HepG2 (cell line): ENCODE results near the gene PITPNM2. TPM values are rescaled to one million over a fixed set of nuclear protein-coding genes. Genes with fewer than 3 reads are reported as not detected.

ENCODE experiments used
- ATAC-seq: fragments of 200-7000 bp; cut with Tn5 transposase; 3 replicates; pipeline ENCODE4 v1.9.1; 2020; ENCODE audit warnings: mild to moderate bottlenecking, moderate library complexity
- BruUV-seq: library from RNA; stranded (reverse); fragments of 400-500 nt; replicated peaks from 2 replicates; lab custom pipeline; 2021; lab: Mats Ljungman, UMichigan
- CTCF ChIA-PET: fragments of 300-600 bp; formaldehyde crosslinking; extraction: SDS; loops from one replicate; lab custom pipeline; 2021; ENCODE audit warnings: low total read pairs, inconsistent platforms, low intra/inter-chr PET ratio; lab: Yijun Ruan, JAX
- POLR2A ChIA-PET: fragments of 350-600 bp; sonication (Branson Sonifier 250); formaldehyde crosslinking; loops from one replicate; lab custom pipeline; 2020; ENCODE audit warnings: antibody characterized with exemption, inconsistent platforms; lab: Yijun Ruan, JAX
- DNase-seq: peaks from one replicate; pipeline ENCODE4 v3.0.0-alpha.2; 2015; ENCODE audit warnings: low spot score
- FAIRE-seq: peaks from 3 replicates; lab custom pipeline; 2011; peaks lifted over from hg19 to GRCh38; lab: Jason Lieb, UNC
- H2AFZ ChIP-seq: one replicate; pipeline ENCODE4 v1.6.1; 2011; ENCODE audit warnings: low read length, inconsistent platforms
- H3K27ac ChIP-seq: fragments of 300-600 bp; 3 replicates; pipeline ENCODE4 v1.8.0; 2011; ENCODE audit warnings: mixed run types, mild to moderate bottlenecking, mixed read lengths, low read length, inconsistent platforms; ENCODE audit not compliant: insufficient read depth; ENCODE audit errors: extremely low read length
- H3K27me3 ChIP-seq, 2 experiments: fragments of 200-600 bp in 1 of 2; 2 replicates in 1 of 2; 3 replicates in 1 of 2; pipeline versions ENCODE4 v1.6.0 to v1.8.0; 2011; ENCODE audit warnings: low read length in 2 of 2, mild to moderate bottlenecking in 2 of 2, moderate library complexity in 2 of 2, inconsistent platforms in 1 of 2; ENCODE audit not compliant: insufficient read depth in 2 of 2, control insufficient read depth in 1 of 2
- H3K36me3 ChIP-seq, 2 experiments: fragments of 200-600 bp in 1 of 2; replicated peaks in 1 of 2; 2 replicates in 1 of 2; 3 replicates in 1 of 2; pipeline versions ENCODE4 v1.5.1 to v1.8.0; 2011; ENCODE audit warnings: low read length in 2 of 2, inconsistent platforms in 1 of 2; ENCODE audit not compliant: insufficient read depth in 2 of 2, control insufficient read depth in 1 of 2
- H3K4me1 ChIP-seq: 2 replicates; pipeline ENCODE4 v1.5.1; 2012; ENCODE audit warnings: low read length, inconsistent platforms; ENCODE audit not compliant: insufficient read depth
- H3K4me2 ChIP-seq: 2 replicates; pipeline ENCODE4 v1.6.0; 2011; ENCODE audit warnings: low read depth, low read length, inconsistent platforms
- H3K4me3 ChIP-seq, 3 experiments: fragments of 200-600 bp in 1 of 3; sonication (generic), shearing (Covaris generic) in 1 of 3; replicated peaks in 1 of 3; 2 replicates each; pipeline ENCODE4 v1.5.1; 2011 to 2016; ENCODE audit warnings: low read length in 3 of 3, inconsistent platforms in 2 of 3, low read depth in 2 of 3, mild to moderate bottlenecking in 2 of 3, control low read depth in 1 of 3, mixed read lengths in 1 of 3; ENCODE audit not compliant: insufficient read depth in 1 of 3
- H3K79me2 ChIP-seq: one replicate; pipeline ENCODE4 v1.6.1; 2011; ENCODE audit warnings: low read length, inconsistent platforms; ENCODE audit not compliant: insufficient read depth
- H3K9ac ChIP-seq: 2 replicates; pipeline ENCODE4 v1.6.0; 2011; ENCODE audit warnings: mild to moderate bottlenecking, low read depth, low read length, inconsistent platforms; ENCODE audit not compliant: insufficient read depth
- H3K9me3 ChIP-seq: 2 replicates; pipeline ENCODE4 v1.5.1; 2012; ENCODE audit warnings: mild to moderate bottlenecking, low read length
- H4K20me1 ChIP-seq: 2 replicates; pipeline ENCODE4 v1.6.0; 2011; ENCODE audit warnings: inconsistent platforms, mild to moderate bottlenecking, low read length, moderate library complexity; ENCODE audit not compliant: insufficient read depth
- ZNF777 ChIP-seq: sonication (generic); formaldehyde crosslinking; IDR thresholded peaks from 2 replicates; pipeline ENCODE4 v1.4.0; 2020; ENCODE audit warnings: missing genetic modification reagents
- WGBS: methylation state at CpG from one replicate; pipeline ENCODE4 v1.1.6; 2017; ENCODE audit warnings: low lambda C conversion rate; 5-methylcytosine and 5-hydroxymethylcytosine counted together
- in situ Hi-C: cut with HindIII; loops from 2 replicates; pipeline ENCODE4 v1.10.0; 2017; ENCODE audit warnings: low pct_unique_long_range_greater_than_20kb; ENCODE audit not compliant: extremely low pct_ligation_motif_present
- intact Hi-C: fragments of 100-400 bp; cut with micrococcal nuclease; formaldehyde crosslinking; loops from one replicate; pipeline ENCODE4 v1.10.0; 2022; ENCODE audit not compliant: unreplicated experiment
- polyA plus RNA-seq, 8 experiments: library from polyadenylated mRNA; depleted of rRNA in 3 of 8; stranded (reverse) in 7 of 8; unstranded in 1 of 8; fragments of >200 nt; fragmentation: Illumina TruSeq in 4 of 8; extraction: Trizol in 4 of 8; gene quantifications; 2 replicates each; pipeline versions ENCODE4 v1.2.1 to v1.2.3, GENCODE V29; 2011 to 2016; ENCODE audit warnings: low read depth in 4 of 8, missing spikeins in 1 of 8, mixed read lengths in 1 of 8; ENCODE audit not compliant: insufficient read depth in 1 of 8
- total RNA-seq, 5 experiments: library from RNA; depleted of rRNA; stranded (reverse); fragments of >200 nt; fragmentation: Illumina TruSeq; extraction: Trizol; gene quantifications; 2 replicates each; pipeline ENCODE4 v1.2.3, GENCODE V29; 2016; ENCODE audit warnings: low read depth in 1 of 5

Gene PITPNM2
- total and polyA plus RNA-seq, 2 of the 13 experiments (the other 11 are each of a cell fraction or from before 2014, with no cell fraction given) = 4.2 to 5.3 TPM

- POLR2A ChIA-PET = no interaction called here
- BruUV-seq = no TSS peak
- ATAC-seq (no peak), DNase-seq (no peak), FAIRE-seq (no peak)
- intact Hi-C loops (no loop called here), in situ Hi-C loops (no loop called here)
- H3K36me3 ChIP-seq = peaks cover 1 to 6% of the 10 kb centered on the region in 2 experiments; a peak in 3 of 5 replicates
- H3K79me2 ChIP-seq = no peaks in the 10 kb centered on the region
- no peak overlapping the region for H3K4me2 ChIP-seq
- no peak overlapping the region for H3K4me3 ChIP-seq
- CTCF ChIA-PET = no interaction called here
- no peak overlapping the region for H3K9ac ChIP-seq
- H3K9me3 ChIP-seq = no peaks in the 10 kb centered on the region
- no peaks in the 10 kb centered on the region for H3K27me3 ChIP-seq
- H2AFZ ChIP-seq = no peak overlapping the region
- TF ChIP-seq ZNF777 (CRISPR knock-in tag) = no peak
- peaks cover 50% of the 10 kb centered on the region for H3K4me1 ChIP-seq
- H4K20me1 ChIP-seq = no peaks in the 10 kb centered on the region
- 98% methylated on average over 5 of the region's 5 CpGs for WGBS
- H3K27ac ChIP-seq = no peak overlapping the region
Observed at GRCh38 chr12:123101526-123101925, 49.4 kb downstream of the PITPNM2 start.

Other genes with a start within 250 kb of the PITPNM2 start
- 3.4 and 6.0 TPM in 2 replicates for gene ABCB9, start 184.6 kb downstream of the PITPNM2 start, total RNA-seq (2016; rRNA removed; fragmentation: Illumina TruSeq; extraction: Trizol)
- gene ABCB9, start 184.6 kb downstream of the PITPNM2 start, polyA plus RNA-seq (2011; rRNA removed) = 4.8 and 5.1 TPM in 2 replicates
- 10.6 and 14.6 TPM in 2 replicates for gene OGFOD2, start 175.8 kb downstream of the PITPNM2 start, total RNA-seq (2016; rRNA removed; fragmentation: Illumina TruSeq; extraction: Trizol)
- gene OGFOD2, start 175.8 kb downstream of the PITPNM2 start, polyA plus RNA-seq (2011; rRNA removed) = 13.2 and 15.5 TPM in 2 replicates
- gene ARL6IP4, start 170.4 kb downstream of the PITPNM2 start, total RNA-seq (2016; rRNA removed; fragmentation: Illumina TruSeq; extraction: Trizol) = 178 and 220 TPM in 2 replicates
- 155 and 179 TPM in 2 replicates for gene ARL6IP4, start 170.4 kb downstream of the PITPNM2 start, polyA plus RNA-seq (2011; rRNA removed)
- 63.4 and 105 TPM in 2 replicates for gene MPHOSPH9, start 82.1 kb upstream of the PITPNM2 start, total RNA-seq (2016; rRNA removed; fragmentation: Illumina TruSeq; extraction: Trizol)
- 12.8 and 20.3 TPM in 2 replicates for gene MPHOSPH9, start 82.1 kb upstream of the PITPNM2 start, polyA plus RNA-seq (2011; rRNA removed)
- gene MTRFR, start 82.3 kb upstream of the PITPNM2 start, total RNA-seq (2016; rRNA removed; fragmentation: Illumina TruSeq; extraction: Trizol) = 9.9 and 10.0 TPM in 2 replicates
- gene MTRFR, start 82.3 kb upstream of the PITPNM2 start, polyA plus RNA-seq (2011; rRNA removed) = 6.6 and 7.1 TPM in 2 replicates
- gene CDK2AP1, start 120.8 kb upstream of the PITPNM2 start, total RNA-seq (2016; rRNA removed; fragmentation: Illumina TruSeq; extraction: Trizol) = 124 and 127 TPM in 2 replicates
- gene CDK2AP1, start 120.8 kb upstream of the PITPNM2 start, polyA plus RNA-seq (2011; rRNA removed) = 86.4 and 134 TPM in 2 replicates
- gene SBNO1, start 213.8 kb upstream of the PITPNM2 start, total RNA-seq (2016; rRNA removed; fragmentation: Illumina TruSeq; extraction: Trizol) = 40.2 and 69.6 TPM in 2 replicates
- gene SBNO1, start 213.8 kb upstream of the PITPNM2 start, polyA plus RNA-seq (2011; rRNA removed) = 8.7 and 10.9 TPM in 2 replicates
- gene KMT5A, start 233.0 kb upstream of the PITPNM2 start, total RNA-seq (2016; rRNA removed; fragmentation: Illumina TruSeq; extraction: Trizol) = 22.5 and 26.5 TPM in 2 replicates
- 12.4 and 14.0 TPM in 2 replicates for gene KMT5A, start 233.0 kb upstream of the PITPNM2 start, polyA plus RNA-seq (2011; rRNA removed)